ENCODE data around the gene PLCL2.

GRCh38 chr3:16937326-16937845 lies 52.6 kb downstream of the PLCL2 start:
- TF ChIP-seq CTCF (IDR thresholded peaks at IDR 0.05) (no peak), POLR2A (IDR thresholded peaks at IDR 0.05) (no peak)

Data from prostate gland (tissue), 2 donors.